NCI-H526 treated with DMSO at 0.1 percent for 48 hours (cell line): ENCODE results near the gene DISC1.
A peak's percentile ranks its signal among the peaks of the same experiment; 100 is the strongest.
"Not testable (repeated sequence)": the region's sequence is repeated elsewhere in the genome, so short reads cannot be mapped to it uniquely, and the experiment has no call there.

Source experiments
- DNase-seq: peaks from one replicate; lab custom pipeline; 2025; lab: John Stamatoyannopoulos, UW

Gene DISC1

DNA sequence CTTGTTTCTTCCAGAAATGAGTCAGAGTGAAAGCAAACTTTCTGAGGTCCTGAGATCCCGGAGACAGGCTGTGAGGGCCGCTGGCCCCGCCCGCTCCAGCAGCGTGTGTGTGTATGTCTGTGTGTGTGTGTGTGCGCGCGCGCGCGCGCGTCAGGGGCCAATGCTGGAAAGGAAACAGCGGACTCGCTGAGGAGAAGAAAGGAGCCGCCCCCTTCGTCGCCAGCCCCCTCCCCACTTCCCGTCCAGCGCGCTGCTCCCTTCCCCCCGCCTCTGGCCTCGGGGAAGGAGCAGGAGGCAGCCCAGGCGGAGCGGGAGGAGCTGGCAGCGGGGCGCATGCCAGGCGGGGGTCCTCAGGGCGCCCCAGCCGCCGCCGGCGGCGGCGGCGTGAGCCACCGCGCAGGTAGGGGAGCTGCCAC is at the start of gene DISC1:
DISC1 (plus strand) TSS at position 256 of the 416 bp plus-strand sequence; CDS start at position 334, 78 bp downstream.
- DNase-seq: peak; percentile 10

GRCh38 chr1:231576804-231577718 is 49.5 kb upstream of the DISC1 start:
- no peak for DNase-seq

DNA sequence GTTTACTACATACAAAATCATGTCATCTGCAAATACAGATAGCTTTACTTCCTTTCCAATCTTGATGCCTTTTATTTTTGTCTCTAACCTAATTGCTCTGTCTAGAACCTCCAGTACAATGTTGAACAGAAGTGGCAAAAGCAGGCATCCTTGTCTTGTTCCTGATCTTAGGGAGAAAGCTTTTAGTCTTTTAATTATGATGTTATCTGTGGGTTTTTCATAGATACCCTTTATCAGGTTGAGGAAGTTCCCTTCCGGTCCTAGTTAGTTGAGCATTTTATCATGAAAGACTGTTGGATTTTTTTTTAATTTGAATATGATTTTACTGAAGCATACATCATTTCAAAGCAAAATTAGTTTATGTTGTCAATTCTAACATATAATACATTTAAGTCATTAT is 45.7 kb upstream of the DISC1 start:
- no peak for DNase-seq

GRCh38 chr1:231581859-231582258 is 44.7 kb upstream of the DISC1 start:
- no peak for DNase-seq

DNA sequence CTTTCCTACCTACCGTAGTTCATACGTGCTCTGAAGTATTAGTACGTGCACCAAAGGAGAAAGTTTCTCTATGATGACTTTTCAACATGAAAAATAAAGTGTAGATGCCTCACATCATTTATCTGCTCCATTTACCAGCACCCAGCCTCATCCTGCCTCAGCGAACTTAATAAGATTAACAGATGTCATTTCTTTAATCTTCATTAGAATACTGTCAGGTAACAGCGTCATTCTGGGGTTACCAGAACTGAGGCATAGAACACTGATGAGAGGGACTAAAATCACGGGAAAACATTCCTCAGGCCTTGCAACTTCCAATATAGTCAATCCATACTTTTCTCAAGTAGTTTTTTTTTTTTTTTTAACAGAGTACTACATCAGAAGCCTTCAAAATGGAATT is 43.2 kb upstream of the DISC1 start:
- no peak for DNase-seq

DNA sequence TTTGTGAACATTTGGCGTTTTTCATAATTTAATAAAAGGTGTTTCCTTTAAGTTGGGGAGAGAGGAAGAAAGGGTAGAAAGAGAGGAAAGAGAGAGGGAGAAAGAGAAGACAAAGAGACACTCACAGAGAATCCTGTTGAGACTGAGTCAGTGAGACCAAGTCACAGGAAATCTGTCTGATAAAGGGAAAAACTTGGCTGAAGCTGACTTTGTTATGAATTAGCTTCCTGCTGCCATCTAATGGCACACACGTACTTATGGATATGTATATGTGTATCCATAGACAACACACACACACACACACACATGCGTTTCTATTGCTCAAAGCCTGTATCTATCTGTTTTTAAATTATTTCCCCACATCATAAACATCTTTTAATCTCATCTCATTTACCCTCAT is 42.5 kb upstream of the DISC1 start:
- peak; percentile 1 for DNase-seq

DNA sequence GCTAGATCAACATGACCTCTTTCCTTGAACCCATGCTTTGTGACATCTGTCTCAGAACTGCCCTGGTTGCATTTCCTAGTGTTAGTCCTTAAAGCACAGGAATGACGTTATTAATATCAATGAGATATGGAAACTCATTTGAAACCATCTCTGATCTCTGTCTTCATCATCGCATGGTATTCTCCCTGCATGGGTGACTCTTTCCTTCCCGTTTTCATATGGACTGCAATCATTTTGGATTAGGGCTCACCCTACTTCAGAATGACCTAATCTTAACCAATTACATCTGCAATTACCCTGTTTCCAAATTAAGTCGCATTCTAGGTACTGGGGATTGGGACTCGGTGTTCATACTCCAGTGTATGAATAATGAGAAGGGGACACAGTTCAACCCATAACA is 41.7 kb upstream of the DISC1 start:
- no peak for DNase-seq

DNA sequence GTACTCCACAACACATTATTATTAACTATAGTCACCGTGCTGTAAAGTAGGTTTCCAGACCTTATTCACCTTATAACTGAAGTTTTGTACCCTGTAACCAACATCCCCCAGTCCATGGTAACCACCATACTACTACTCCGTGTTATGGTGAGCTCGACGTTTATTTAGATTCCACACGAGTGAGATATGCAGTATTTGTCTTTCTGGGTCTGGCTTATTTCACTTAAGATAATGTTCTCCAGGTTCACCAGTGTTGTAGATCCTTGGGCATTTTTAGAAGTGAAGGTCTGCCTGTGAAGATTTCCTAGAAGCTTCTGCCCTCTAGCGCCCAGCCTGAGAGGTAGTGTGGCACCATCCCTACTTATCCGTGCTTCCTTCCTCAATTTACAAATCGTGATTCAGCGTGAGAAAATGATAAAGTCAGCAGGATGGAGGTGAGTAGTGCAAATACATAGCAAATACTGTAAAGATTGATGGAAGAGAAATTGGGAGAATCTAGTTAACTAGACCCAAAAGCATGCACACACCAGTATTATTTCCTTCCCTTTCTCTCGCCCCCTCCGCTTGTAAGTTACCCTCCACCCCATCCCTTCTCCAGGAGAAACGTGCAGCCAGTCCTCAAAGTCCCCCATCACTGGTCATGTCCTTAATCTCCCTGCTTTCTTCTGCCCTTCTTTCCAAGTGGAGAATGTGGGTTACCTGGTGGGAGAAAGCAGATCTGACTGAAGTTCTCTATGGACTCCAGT is 36.0 kb upstream of the DISC1 start:
- DNase-seq: peak; percentile 0

GRCh38 chr1:231591466-231591865 is 35.1 kb upstream of the DISC1 start:
- no peak for DNase-seq

DNA sequence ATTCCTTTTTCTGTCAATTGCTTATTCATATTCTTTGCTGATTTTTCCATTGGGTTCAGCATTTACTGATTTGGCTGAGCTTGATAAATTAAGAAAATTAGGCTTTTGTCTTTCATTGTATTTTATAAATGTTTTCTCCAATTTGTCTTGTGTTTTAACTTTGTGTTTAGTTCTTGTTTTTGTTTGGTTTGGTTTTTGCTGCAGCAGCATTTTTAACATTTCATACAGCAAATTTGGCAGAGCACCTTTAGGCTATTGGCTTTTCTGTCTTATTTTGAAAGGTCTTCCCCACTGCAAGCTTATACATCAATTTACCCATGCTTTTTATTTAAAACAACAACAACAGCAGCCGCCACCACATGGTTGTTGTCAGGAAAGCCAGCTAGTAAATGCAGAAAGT is 33.8 kb upstream of the DISC1 start:
- no peak for DNase-seq

DNA sequence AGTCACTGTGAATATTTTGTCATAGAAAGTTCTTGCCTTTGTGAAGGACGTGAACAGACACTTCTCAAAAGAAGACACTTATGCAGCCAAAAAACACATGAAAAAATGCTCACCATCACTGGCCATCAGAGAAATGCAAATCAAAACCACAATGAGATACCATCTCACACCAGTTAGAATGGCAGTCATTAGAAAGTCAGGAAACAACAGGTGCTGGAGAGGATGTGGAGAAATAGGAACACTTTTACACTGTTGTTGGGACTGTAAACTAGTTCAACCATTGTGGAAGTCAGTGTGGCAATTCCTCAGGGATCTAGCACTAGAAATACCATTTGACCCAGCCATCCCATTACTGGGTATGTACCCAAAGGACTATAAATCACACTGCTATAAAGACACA is 33.3 kb upstream of the DISC1 start:
- not testable (repeated sequence) for DNase-seq

- no peak for DNase-seq
Observed at GRCh38 chr1:231594123-231594522, 32.5 kb upstream of the DISC1 start.

- DNase-seq: no peak
Observed at GRCh38 chr1:231594749-231595148, 31.8 kb upstream of the DISC1 start.

GRCh38 chr1:231596337-231596791 is 30.2 kb upstream of the DISC1 start:
- DNase-seq: no peak

DNA sequence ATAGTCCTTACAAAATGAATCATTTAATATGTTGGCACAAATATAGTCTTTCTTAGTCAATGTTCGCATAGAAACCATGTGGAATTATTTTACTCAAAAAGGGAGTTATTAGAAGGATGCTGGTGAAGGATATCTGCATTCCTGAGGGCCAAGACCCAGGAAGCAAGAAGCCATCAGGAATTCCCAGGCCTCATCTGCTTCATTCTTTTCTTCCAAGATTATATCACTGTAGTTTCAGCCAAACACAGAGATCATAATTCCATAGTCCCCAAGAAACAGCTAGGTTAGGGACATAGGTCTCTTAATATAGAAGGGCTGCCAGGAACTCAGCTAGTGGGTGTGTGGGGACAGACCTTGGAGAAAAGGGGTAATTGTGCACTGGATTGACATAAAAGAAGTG is 28.6 kb upstream of the DISC1 start:
- DNase-seq: no peak

- DNase-seq: no peak
Observed at GRCh38 chr1:231600458-231600976, 26.1 kb upstream of the DISC1 start.

DNA sequence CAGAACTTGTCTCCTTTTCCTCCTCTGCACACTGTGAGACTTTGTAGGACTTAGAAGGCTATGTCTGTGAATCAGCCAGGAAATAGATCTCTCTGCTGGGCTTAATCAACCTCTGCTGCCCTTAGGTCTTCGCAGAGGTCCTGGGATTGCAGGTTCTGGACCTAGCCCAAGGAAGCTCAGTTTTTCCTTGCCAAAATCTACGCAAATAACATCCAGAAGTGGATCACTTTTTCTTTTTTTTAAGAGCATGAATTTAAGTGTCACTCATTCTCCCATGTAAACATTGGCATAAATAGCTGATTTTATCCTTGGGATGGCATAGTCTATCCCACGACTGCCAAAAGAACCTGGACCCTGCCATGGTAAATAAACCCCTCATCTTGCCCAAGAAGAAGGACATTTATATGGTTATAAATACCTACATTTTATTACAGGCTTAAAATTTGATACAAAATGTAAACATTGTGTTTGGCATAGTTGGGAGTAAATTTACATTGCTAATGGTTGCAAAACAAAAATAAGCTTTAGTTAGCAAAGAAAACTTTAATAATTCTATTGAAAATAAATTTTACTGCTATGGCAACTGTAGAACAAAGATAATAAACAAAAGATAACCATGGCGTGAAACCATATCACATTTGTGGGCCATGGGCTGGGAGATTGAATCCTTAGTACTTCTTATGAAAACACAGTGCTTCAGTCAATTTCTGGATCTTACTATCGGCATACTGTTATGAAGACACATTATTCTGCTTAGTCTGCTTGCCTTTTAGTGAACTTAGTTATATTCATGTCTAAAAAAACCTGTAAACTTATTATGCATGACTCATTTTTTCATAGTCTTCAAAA is 24.5 kb upstream of the DISC1 start:
- DNase-seq: no peak

DNA sequence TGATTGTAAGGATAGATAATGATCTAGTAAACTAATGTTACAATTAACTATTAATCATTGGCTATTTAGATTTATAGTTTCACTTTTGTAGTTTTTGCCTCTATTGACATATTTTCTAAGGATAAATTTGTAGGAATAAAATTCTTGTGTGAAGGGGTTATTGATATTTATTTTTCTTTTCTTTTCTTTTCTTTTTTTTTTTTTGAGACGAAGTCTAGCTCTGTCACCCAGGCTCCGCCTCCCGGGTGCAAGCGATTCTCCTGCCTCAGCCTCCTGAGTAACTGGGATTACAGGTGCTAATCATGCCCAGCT is 24.0 kb upstream of the DISC1 start:
- no peak for DNase-seq

DNA sequence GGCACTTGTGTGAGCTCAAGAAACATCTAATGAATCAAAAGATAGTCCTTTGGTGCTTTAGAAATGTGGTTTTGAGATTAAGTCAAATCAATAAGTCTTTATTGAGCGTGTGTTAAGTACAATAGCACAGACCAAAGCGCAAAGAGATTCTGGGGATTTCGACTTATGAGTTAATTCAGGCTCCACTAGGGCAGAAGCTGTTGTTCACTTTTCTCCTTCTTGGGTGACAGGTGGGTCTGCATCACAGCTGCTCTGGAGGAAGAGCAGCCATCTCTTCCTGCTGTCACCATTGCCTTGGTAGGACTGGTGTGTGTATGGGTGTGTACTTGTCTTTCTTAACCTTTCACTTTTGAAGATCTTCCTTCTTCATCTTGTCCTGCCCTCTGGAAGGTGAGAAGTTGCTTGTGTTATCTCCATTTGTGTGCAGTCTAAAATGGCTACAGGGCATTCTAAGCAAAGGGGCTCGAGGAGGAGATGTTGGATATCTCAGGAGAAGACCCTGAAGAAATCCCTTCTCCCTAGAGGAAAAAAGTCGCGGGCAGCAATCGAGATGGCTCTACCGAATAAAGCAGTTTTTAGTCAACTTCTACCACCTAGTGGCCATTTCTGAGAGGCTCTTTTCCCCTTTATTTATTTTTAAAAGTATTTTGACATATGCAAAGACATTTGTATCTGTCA is 22.9 kb upstream of the DISC1 start:
- DNase-seq: peak; percentile 30

- no peak for DNase-seq
Observed at GRCh38 chr1:231604276-231604621, 22.3 kb upstream of the DISC1 start.
